ENCODE measurements around the gene NTM. TPM values are rescaled to one million over a fixed set of nuclear protein-coding genes. Genes with fewer than 3 reads are reported as not detected.
"Not testable (repeated sequence)": the region's sequence is repeated elsewhere in the genome, so short reads cannot be mapped to it uniquely, and the experiment has no call there.

Gene NTM
- total RNA-seq, 1 donor, result not detected

DNA sequence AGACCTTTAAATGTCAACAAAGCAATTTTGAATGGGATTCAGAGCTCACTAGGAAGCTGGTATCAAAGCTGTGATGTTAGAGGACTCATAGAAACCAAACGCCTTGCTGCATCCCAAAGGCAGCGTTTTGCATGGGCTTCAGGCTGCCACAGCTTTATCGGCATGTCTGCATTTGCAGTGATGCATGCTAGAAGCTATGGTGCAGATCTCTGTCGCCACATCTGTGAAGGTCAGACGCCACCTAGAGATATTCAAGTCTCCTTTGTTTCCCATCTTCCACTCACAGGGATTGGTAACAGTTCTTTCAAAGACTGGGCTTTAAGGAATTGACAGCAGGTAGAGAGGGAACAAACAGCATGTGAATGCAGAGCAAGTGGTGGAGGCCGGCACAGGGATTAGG lies 47.8 kb downstream of the NTM start:
- no peak for DNase-seq (ENCODE audit: low read depth in 2 of 3, low spot score in 2 of 3)

DNA sequence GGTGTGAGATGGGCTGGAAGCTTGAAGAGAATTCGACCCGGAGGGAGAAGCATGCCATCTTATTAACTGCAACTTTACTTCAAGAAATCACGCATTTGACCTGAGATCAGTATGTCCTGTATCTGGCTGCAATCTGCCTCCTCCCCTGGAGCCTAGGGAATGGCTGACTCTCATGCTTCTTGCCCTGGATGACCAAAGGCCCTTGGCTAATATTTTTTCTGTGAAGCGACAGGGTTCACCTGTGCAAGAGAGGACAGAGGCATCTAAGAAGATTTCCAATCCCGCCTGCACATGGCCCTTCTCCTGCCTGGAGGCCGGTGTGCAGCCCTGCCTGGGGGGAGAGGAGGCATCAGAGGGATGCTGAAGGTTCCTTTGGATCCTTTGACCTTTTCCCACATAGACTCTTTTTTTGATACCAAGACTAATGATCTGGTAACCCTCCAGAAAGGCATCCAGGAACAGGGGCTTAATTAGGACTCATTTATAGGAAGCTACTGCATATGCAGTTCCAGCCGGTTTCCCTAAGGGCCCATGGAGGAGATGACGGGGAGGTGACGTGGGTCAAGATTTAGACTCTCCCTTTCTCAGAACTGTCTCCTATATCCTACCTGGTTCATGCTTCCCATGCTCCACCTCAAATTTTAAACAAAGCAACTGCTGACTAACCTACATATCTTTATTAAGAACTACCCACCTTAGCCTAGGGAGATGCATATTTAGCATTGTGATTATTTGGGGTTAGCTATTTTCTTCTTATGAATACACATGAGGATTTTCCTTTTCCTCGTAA lies 50.8 kb downstream of the NTM start:
- DNase-seq (ENCODE audit: low read depth in 2 of 3, low spot score in 2 of 3), result no peak

- DNase-seq (ENCODE audit: low read depth in 2 of 3, low spot score in 2 of 3), result no peak
These were observed 51.6 kb downstream of the NTM start for GRCh38 chr11:131422029-131422428.

DNA sequence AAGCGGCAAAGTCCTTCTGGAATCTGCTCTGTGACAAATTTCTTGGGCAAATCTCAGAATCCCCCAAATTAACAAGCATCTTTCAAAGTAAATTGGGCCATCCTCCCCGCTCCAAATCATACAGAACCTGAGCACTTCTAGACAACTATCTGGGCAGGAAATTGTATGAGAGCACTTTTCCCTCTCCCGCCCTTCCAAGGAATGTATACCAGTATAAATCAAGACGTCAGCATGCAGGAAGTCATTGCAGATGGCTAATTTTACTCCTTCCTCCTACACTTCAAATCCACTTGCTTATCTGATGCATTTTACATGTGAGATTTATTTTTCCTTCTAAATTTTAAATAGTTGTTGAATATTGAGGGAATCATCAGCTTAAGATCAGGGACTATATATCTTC lies 52.1 kb downstream of the NTM start:
- no peak for DNase-seq (ENCODE audit: low read depth in 2 of 3, low spot score in 2 of 3)

GRCh38 chr11:131423688-131424087 lies 53.3 kb downstream of the NTM start:
- DNase-seq (ENCODE audit: low read depth in 2 of 3, low spot score in 2 of 3), result no peak

GRCh38 chr11:131424257-131424876 lies 54.0 kb downstream of the NTM start:
- DNase-seq (ENCODE audit: low read depth in 2 of 3, low spot score in 2 of 3), result not testable (repeated sequence)

DNA sequence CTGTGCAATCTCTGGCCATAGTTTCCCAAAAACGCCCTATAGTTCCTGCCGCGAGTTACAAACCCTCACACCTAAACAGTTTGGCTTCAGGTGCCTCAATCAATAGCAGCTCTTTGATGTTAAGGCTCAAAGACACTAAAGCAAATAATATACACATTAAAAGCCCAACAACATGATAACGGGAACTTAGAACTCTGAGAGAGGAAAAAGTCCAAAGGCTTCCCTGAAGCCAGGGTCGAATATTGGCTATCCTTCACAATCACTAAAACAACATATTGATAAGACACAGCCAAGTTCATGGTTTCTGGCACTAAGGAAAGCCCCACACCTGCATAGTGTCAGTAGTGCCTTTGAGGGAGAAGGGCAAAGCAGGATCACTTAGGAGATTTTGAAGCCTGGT lies 54.9 kb downstream of the NTM start:
- DNase-seq (ENCODE audit: low read depth in 2 of 3, low spot score in 2 of 3), result no peak

- DNase-seq (ENCODE audit: low read depth in 2 of 3, low spot score in 2 of 3), result no peak
These were observed 58.4 kb downstream of the NTM start for GRCh38 chr11:131428853-131429252.

- DNase-seq (ENCODE audit: low read depth in 2 of 3, low spot score in 2 of 3), result no peak
These were observed 60.2 kb downstream of the NTM start for GRCh38 chr11:131430473-131431208.

DNA sequence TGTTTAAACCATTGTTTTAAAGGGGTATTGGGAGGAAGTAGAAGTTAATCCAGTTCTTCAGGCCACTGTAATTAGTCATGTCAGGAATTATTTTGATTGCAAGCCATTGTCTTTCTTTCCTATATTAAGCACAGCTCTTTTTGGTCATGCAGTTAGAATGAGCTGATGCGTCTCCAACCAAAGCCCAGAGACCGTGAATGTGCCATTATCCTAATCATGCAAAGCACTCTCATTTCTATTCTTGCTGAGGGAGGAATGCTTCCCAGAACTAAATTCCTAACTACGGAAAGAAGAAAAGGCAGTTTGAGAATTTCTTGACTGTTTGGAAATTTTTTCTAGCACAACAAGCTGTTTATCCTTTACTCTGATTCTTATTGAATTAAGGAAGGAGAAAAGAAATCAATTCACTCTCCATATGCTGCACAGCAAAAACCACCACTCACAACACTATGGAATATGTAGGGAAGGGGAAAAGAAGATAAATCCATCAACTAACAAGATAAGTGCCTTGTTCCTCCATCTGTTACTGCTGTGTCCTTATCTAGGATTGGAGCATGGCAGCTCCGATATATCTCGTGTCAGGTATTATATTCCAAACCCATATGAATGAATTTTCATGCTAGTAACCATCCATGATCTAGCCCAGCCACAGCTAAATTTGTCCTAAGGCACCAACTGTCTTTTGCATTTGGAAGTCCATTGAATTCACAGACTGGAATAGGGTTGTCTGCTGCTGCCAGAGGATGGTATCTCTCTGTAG lies 70.8 kb downstream of the NTM start:
- no peak for DNase-seq (ENCODE audit: low read depth in 2 of 3, low spot score in 2 of 3)

DNA sequence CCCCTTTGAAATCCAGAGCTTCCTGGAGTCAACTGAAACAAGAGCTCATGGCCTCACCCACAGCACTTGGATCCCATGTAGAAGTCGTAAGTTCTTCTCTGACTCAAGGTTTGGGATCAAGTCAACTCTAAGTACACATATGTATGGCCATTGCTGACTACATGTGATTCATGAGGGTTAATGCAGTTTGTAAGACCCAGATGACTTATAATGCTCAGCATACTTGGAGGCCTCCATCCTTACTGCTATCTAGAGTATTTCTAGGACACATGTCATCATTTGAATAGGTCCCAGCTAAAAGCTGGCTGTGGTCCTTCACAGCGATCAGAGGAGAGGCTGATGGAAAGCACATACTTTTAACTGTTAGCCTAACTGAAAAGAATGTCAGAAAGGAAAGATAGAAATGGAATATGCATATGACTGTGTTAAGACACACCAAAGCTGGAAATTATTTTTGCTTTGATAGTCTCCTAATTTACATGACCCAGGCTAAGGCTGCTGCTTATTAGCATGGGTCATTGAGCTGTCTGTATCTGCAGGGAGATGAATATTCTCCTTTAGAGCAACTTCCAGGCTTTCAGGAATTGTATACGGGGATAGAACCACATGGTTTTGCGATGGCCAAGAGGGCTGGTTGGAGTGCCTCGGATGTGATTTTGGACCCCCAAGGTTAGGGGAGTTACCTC lies 76.3 kb downstream of the NTM start:
- DNase-seq (ENCODE audit: low read depth in 2 of 3, low spot score in 2 of 3), result no peak

DNA sequence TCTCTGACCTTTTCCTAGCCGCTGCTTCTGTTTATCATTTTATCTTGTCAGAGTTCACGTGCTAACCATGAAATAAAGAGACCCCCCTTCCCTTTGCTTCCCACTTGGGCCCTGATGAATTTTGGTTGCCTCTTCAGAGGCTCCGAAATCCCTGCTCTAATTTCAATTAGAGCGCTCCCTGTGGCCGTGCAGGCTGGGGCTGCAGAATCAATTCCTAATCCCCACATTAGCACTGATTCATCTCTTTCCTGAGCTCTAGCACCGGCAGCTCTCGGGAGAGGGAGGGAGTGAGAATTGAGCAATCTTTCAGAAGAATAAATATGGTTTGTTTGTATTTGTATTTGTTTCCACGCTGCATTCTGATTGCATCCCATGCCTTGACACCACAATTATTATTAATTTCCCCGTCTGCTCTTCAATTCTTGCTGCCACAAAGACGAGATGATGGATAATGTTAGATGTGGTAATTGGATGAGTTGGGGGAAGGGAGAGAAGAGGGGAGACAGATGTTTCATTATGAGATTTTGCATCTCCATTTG lies 76.9 kb downstream of the NTM start:
- no peak for DNase-seq (ENCODE audit: low read depth in 2 of 3, low spot score in 2 of 3)

DNA sequence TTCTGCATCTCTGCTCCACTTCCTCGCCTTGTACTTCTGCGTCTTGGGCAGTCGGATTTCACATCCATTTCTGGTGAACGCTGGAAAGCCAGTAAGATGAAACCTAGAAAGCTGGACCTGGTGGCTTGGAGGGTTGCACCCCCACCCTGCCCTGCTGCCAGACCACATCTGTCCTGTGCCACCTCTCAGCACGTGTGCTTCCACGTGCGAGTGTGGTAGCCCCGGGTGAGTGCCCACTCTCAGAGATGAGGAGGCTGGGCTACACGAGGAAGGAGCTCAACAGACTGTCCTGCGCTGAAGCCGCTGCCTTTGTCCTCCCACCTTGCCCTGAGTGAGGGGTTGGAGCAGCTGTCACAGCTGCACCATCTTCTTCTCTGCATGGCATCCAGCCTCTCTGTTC lies 77.5 kb downstream of the NTM start:
- no peak for DNase-seq (ENCODE audit: low read depth in 2 of 3, low spot score in 2 of 3)

DNA sequence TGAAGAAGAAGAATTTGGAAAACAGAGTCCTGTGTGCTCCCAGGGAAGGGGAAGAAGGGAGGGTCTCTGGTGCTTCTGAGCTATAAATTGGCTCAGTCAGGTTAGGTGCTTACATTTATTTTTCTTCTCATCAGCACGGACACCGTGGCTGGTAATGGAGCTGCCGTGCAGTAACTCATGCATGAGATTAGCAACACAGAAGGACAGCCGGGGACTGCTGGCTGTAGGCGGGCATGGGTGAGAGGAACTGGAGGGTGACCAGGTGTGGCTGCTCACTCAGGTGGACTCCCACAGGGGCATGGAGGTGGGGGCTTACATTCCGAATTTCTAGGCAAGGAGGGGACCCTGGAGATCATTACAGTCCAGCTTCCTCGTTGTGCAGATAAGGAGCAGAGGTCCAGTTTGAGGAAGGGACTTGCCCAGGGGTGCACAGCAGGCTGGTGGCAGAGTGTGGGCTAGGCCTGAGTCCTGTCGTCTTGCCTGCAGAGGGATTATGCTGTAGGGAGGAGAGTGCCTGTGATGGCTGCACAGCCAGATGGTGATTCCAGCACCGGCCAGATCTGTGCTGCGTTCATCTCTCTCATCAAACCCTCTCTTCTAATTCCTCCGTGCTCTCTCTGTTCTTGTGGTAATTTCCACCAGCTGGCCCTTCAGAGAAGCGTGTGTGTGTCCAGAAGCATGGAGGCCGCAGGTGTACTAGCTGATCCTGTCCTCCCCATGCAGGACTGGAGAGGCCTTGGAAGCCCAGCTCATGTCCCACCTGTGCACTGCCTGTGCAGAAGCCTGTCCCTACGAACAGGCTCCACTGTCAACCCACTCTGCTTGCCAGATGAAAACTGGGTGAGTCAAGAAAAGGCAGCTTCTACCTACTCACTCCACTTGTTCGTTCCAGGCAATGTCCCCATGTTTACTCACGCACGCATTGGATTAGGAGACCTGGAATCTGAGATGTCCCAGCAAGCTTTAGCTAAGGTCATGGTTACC lies 78.9 kb downstream of the NTM start:
- DNase-seq (ENCODE audit: low read depth in 2 of 3, low spot score in 2 of 3), result no peak

- DNase-seq (ENCODE audit: low read depth in 2 of 3, low spot score in 2 of 3), result no peak
These were observed 84.1 kb downstream of the NTM start for GRCh38 chr11:131454490-131454889.

DNA sequence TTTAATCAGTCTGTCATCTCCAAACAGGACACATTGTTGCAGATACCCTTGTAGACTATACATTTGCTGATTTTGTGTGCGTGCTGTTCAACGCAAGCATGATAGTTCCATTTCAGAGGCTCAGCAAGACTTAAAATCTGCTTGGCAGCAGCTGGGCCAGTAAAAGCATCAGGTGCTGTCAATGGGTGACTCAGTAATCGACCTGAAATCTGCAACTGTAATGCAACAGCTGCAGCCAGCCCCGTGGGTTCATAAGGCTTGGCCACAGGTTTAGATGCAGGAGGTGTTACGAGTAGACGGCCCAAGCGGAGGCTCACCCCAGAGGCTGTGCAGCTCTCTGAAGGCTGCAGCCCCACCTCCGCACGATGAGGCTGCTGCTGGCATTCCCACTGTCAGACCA lies 84.6 kb downstream of the NTM start:
- no peak for DNase-seq (ENCODE audit: low read depth in 2 of 3, low spot score in 2 of 3)

- no peak for DNase-seq (ENCODE audit: low read depth in 2 of 3, low spot score in 2 of 3)
These were observed 85.7 kb downstream of the NTM start for GRCh38 chr11:131455843-131456704.

GRCh38 chr11:131457163-131457562 lies 86.7 kb downstream of the NTM start:
- no peak for DNase-seq (ENCODE audit: low read depth in 2 of 3, low spot score in 2 of 3)

All from hematopoietic multipotent progenitor cell (in vitro differentiated cells).